Smooth muscle cell (in vitro differentiated cells): ENCODE results near the gene ARHGAP15. TPM values are rescaled to one million over a fixed set of nuclear protein-coding genes. Genes with fewer than 3 reads are reported as not detected.

Experiments
- DNase-seq: peaks from one replicate; lab custom pipeline; 2025; ENCODE audit not compliant: unreplicated experiment; lab: John Stamatoyannopoulos, UW
- H2AFZ ChIP-seq: fragments of 200-600 bp; sonication (generic); 2 replicates; pipeline ENCODE4 v1.6.0; 2016; ENCODE audit warnings: antibody characterized with exemption, low read depth, mild to moderate bottlenecking
- H3F3A ChIP-seq: fragments of 200-600 bp; sonication (generic); 2 replicates; pipeline ENCODE4 v1.6.0; 2017; ENCODE audit warnings: antibody characterized with exemption, low read depth
- H3K27ac ChIP-seq: fragments of 200-600 bp; sonication (generic); 2 replicates; pipeline ENCODE4 v1.5.1; 2016; ENCODE audit warnings: low read depth, mild to moderate bottlenecking
- H3K27me3 ChIP-seq: fragments of 200-600 bp; sonication (generic); 2 replicates; pipeline ENCODE4 v1.6.1; 2016; ENCODE audit warnings: low read depth, mild to moderate bottlenecking
- H3K36me3 ChIP-seq: fragments of 200-600 bp; sonication (generic); 2 replicates; pipeline ENCODE4 v1.5.1; 2016; ENCODE audit warnings: low read depth
- H3K4me1 ChIP-seq: fragments of 200-600 bp; sonication (generic); 2 replicates; pipeline ENCODE4 v1.5.1; 2016; ENCODE audit warnings: low read depth
- H3K4me2 ChIP-seq: fragments of 200-600 bp; sonication (generic); 2 replicates; pipeline ENCODE4 v1.6.0; 2016; ENCODE audit warnings: mild to moderate bottlenecking
- H3K4me3 ChIP-seq: fragments of 200-600 bp; sonication (generic); 2 replicates; pipeline ENCODE4 v1.5.1; 2016; ENCODE audit warnings: mild to moderate bottlenecking
- H3K79me2 ChIP-seq: fragments of 200-600 bp; sonication (generic); 2 replicates; pipeline ENCODE4 v1.6.0; 2016; ENCODE audit warnings: low read depth, mild to moderate bottlenecking
- H3K9ac ChIP-seq: fragments of 200-600 bp; sonication (generic); 2 replicates; pipeline ENCODE4 v1.6.0; 2016; ENCODE audit warnings: low read depth
- H3K9me3 ChIP-seq: fragments of 200-600 bp; sonication (generic); replicated peaks from 2 replicates; pipeline ENCODE4 v1.5.1; 2016; ENCODE audit warnings: low read depth
- H4K20me1 ChIP-seq: fragments of 200-600 bp; sonication (generic); 2 replicates; pipeline ENCODE4 v1.6.0; 2016; ENCODE audit warnings: low read depth
- CTCF ChIP-seq: fragments of 200-600 bp; sonication (generic); IDR thresholded peaks from 2 replicates; pipeline ENCODE4 v1.5.1; 2017; ENCODE audit warnings: borderline replicate concordance, mild to moderate bottlenecking, antibody characterized with exemption; ENCODE audit not compliant: insufficient read depth, poor library complexity, severe bottlenecking
- WGBS: methylation state at CpG from one replicate; pipeline ENCODE4 v1.1.7; 2016; ENCODE audit warnings: low lambda C conversion rate; 5-methylcytosine and 5-hydroxymethylcytosine counted together
- polyA plus RNA-seq: library from polyadenylated mRNA; unstranded; fragments of >200 nt; fragmentation: Nextera tagmentation; extraction: Ambion mirVana; gene quantifications from 2 replicates; pipeline ENCODE4 v1.2.1, GENCODE V29; 2016
- total RNA-seq: library from RNA; depleted of rRNA; stranded (reverse); fragments of >200 nt; gene quantifications from 2 replicates; pipeline ENCODE4 v1.2.3, GENCODE V29; 2014

ARHGAP15 gene
- total and polyA plus RNA-seq, 2 experiments from 2014 or later = not detected

GRCh38 chr2:143553261-143553660 lies 424.0 kb downstream of the ARHGAP15 start:
- no peaks in the 10 kb centered on the region for H3K36me3 ChIP-seq
- peaks cover 7% of the 10 kb centered on the region for H3K4me1 ChIP-seq
- no peak overlapping the region for H2AFZ ChIP-seq
- H3K4me3 ChIP-seq = no peak overlapping the region
- no peaks in the 10 kb centered on the region for H4K20me1 ChIP-seq
- peak overlapping the region; percentile 43 for H3K27ac ChIP-seq
- no peak for DNase-seq
- H3K9me3 ChIP-seq = no peaks in the 10 kb centered on the region
- H3K4me2 ChIP-seq = peak overlapping the region; percentile 54
- H3F3A ChIP-seq = no peaks in the 10 kb centered on the region
- 72% methylated on average over 3 of the region's 3 CpGs for WGBS
- no peaks in the 10 kb centered on the region for H3K79me2 ChIP-seq
- H3K27me3 ChIP-seq = no peaks in the 10 kb centered on the region
- no peak overlapping the region for H3K9ac ChIP-seq
- TF ChIP-seq CTCF = no peak

GRCh38 chr2:143558665-143559064 lies 429.4 kb downstream of the ARHGAP15 start:
- no peak for TF ChIP-seq CTCF
- H4K20me1 ChIP-seq = no peaks in the 10 kb centered on the region
- H3K9ac ChIP-seq = no peak overlapping the region
- H3K4me2 ChIP-seq = no peak overlapping the region
- H3K4me1 ChIP-seq = no peaks in the 10 kb centered on the region
- no peak overlapping the region for H3K4me3 ChIP-seq
- no peaks in the 10 kb centered on the region for H3K79me2 ChIP-seq
- H3K36me3 ChIP-seq = no peaks in the 10 kb centered on the region
- peak overlapping the region; percentile 9 for H2AFZ ChIP-seq
- H3K9me3 ChIP-seq = no peaks in the 10 kb centered on the region
- no peak overlapping the region for H3K27ac ChIP-seq
- WGBS = 97% methylated on average over 1 of the region's 1 CpG
- no peaks in the 10 kb centered on the region for H3K27me3 ChIP-seq
- no peaks in the 10 kb centered on the region for H3F3A ChIP-seq
- DNase-seq = no peak

GRCh38 chr2:143559147-143559546 lies 429.9 kb downstream of the ARHGAP15 start:
- Histone ChIP-seq H3K4me1 (no peaks in the 10 kb centered on the region), H3K27ac (no peak overlapping the region), H3K9me3 (no peaks in the 10 kb centered on the region), H4K20me1 (no peaks in the 10 kb centered on the region), H3K79me2 (no peaks in the 10 kb centered on the region), H3K9ac (no peak overlapping the region), H3K4me3 (no peak overlapping the region), H3F3A (no peaks in the 10 kb centered on the region), H3K27me3 (no peaks in the 10 kb centered on the region), H3K4me2 (no peak overlapping the region), H2AFZ (peak overlapping the region; percentile 9), H3K36me3 (no peaks in the 10 kb centered on the region)
- DNase-seq = no peak
- 72% methylated on average over 2 of the region's 2 CpGs for WGBS
- TF ChIP-seq CTCF = no peak

- Histone ChIP-seq H3K4me2 (no peak overlapping the region), H3K27me3 (no peaks in the 10 kb centered on the region), H2AFZ (no peak overlapping the region), H4K20me1 (no peaks in the 10 kb centered on the region), H3K79me2 (no peaks in the 10 kb centered on the region), H3K27ac (no peak overlapping the region), H3K4me3 (no peak overlapping the region), H3K9ac (no peak overlapping the region), H3K4me1 (no peaks in the 10 kb centered on the region), H3F3A (no peaks in the 10 kb centered on the region), H3K9me3 (no peaks in the 10 kb centered on the region), H3K36me3 (no peaks in the 10 kb centered on the region)
- no peak for DNase-seq
- no peak for TF ChIP-seq CTCF
- WGBS = 99% methylated on average over 7 of the region's 7 CpGs
These were observed 431.5 kb downstream of the ARHGAP15 start for GRCh38 chr2:143560724-143561123.
